ENCODE data around the gene CALHM5. TPM values are rescaled to one million over a fixed set of nuclear protein-coding genes. Genes with fewer than 3 reads are reported as not detected.

The CALHM5 gene, protein sequence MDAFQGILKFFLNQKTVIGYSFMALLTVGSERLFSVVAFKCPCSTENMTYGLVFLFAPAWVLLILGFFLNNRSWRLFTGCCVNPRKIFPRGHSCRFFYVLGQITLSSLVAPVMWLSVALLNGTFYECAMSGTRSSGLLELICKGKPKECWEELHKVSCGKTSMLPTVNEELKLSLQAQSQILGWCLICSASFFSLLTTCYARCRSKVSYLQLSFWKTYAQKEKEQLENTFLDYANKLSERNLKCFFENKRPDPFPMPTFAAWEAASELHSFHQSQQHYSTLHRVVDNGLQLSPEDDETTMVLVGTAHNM
- under 0.01 and 0.22 TPM in 2 replicates for total RNA-seq

DNA sequence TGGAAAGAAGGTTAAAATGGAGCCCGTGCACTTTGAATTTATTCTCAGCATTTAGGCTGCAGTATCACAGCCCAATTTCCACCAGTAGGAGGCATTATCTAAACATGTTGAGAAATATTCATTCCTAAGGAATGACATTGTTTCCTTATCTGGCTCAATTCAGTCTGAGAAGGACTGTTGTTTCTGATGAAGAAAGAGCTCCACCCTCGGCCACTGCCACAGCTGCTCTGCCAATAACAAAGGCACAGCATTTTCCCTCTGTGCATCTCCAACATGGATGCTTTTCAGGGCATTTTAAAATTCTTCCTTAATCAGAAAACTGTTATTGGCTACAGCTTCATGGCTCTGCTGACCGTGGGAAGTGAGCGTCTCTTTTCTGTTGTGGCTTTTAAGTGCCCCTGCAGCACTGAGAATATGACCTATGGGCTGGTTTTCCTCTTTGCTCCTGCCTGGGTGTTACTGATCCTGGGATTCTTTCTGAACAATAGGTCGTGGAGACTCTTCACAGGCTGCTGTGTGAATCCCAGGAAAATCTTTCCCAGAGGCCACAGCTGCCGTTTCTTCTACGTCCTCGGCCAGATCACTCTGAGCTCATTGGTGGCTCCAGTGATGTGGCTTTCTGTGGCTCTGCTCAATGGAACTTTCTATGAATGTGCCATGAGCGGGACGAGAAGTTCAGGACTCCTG, at the start of gene CALHM5:
TSS of gene CALHM5 (plus strand) at position 216 of the 687 bp plus-strand sequence. CDS start at position 274, 58 bp downstream.

DNA sequence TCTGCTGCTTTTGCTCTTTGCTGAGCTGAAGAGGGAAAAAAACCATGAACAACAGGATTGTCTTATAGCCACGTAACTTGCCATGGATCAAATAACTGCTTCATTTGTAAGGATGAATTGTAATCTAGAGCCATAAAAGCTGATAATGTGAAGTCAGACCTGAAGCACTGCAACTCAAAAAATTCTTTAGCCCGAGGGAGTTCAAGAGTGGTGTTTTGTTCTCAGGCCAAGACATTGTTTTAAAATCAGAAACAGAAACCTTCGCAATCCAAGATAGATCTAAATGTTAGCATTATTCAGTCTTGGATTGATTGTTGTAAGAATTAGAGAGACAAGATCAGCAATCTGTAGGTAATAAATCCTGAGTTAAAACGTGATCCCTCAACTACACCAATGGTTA, 34.2 kb downstream of the CALHM5 start, which contains the start of gene TRAPPC3L:
TSS of gene TRAPPC3L (minus strand) at position 34 of the 400 bp plus-strand sequence. CDS start 170 bp downstream, outside the sequence.

DNA sequence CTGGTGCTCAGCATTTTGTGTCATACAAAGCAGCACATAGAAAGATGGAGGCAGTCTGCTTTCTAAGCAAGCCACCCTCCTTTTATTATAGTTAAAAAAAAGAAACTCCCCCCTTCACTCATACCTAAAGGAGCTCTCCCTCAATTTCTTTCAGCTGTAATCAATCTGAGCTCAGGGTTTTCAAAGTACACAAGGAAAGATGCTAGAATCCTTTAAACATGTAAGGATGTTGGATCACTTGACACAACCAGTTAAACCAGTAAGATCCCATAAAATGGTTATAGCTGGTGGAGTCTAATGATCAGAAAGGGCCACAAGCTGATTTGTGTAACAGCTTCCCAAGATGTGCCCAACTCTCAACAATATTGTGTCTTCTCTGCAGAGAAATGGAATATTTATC, 42.0 kb downstream of the CALHM5 start, which contains the start of gene CALHM4:
TSS of gene CALHM4 (plus strand) at position 301 of the 400 bp plus-strand sequence. CDS start at position 344, 43 bp downstream.

DNA sequence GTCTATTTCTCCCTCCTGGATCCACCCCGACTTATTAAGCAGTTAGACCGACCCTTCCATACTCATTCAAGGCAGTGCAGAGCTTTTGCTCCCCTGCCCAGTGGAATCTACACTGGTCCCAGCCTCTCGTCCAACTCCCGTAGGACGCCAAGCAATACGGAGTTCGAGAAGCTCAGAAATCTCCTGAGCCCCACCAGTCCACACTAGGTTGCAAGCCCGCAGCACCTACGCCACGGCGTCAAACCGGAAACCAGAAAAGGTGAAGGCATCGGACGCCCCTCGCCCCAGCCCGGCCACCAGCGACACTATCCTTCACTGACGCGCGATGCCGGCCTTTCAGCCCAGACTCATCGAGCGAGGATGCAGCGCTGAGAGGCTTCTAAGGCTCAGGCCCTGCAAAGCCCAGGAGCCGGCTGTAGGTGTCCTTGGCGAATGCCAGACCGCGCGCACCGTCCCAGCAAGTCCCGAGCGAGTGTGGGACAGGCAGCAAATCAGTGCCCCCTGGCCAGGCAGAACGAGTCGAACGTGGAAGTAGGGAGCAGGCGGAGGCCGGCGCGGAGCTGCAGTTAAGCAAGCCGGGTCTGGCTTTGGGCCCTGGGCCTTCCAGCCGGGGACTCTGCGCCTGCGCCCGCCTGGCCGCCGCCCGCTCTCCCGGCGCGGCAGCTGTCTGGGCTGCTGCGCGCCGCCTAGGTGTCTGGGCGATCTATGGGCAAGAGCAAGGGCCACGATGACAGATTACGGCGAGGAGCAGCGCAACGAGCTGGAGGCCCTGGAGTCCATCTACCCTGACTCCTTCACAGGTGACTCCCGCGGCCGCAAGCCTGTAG, 59.6 kb downstream of the CALHM5 start, which contains the start of gene RWDD1:
TSS of gene RWDD1 (plus strand) at position 649 of the 827 bp plus-strand sequence. CDS start at position 728, 79 bp downstream.

Other genes with a start within 250 kb of the CALHM5 start
- 84.4 and 124 TPM in 2 replicates for gene TSPYL1, start 231.7 kb upstream of the CALHM5 start, total RNA-seq
- gene DSE, start 140.7 kb upstream of the CALHM5 start, total RNA-seq = 47.1 and 84.7 TPM in 2 replicates
- 0.79 and 0.98 TPM in 2 replicates for gene CALHM6, start 50.3 kb upstream of the CALHM5 start, total RNA-seq
- gene TRAPPC3L, start 34.0 kb downstream of the CALHM5 start, total RNA-seq = not detected in 2 replicates
- gene CALHM4, start 42.1 kb downstream of the CALHM5 start, total RNA-seq = not detected in 2 replicates
- gene RWDD1, start 59.9 kb downstream of the CALHM5 start, total RNA-seq = 22.4 and 32.5 TPM in 2 replicates
- under 0.01 and 0.22 TPM in 2 replicates for gene RSPH4A, start 104.8 kb downstream of the CALHM5 start, total RNA-seq
- 10.6 and 12.0 TPM in 2 replicates for gene ZUP1, start 157.1 kb downstream of the CALHM5 start, total RNA-seq
- gene KPNA5, start 169.6 kb downstream of the CALHM5 start, total RNA-seq = 2.7 and 5.4 TPM in 2 replicates